GM23338 (cell line): ENCODE measurements around the gene TYK2. TPM values are rescaled to one million over a fixed set of nuclear protein-coding genes. Genes with fewer than 3 reads are reported as not detected.

ENCODE experiments used
- CREB1 ChIP-seq: fragments of 250-450 bp; sonication (Bioruptor Pico); IDR thresholded peaks from 2 replicates; pipeline ENCODE4 v1.5.0; 2020; ENCODE audit warnings: low read depth, mild to moderate bottlenecking, moderate library complexity
- EZH2 ChIP-seq: fragments of 200-600 bp; sonication (generic); IDR thresholded peaks from one replicate; pipeline ENCODE4 v1.8.0; 2017; ENCODE audit warnings: antibody characterized with exemption, mild to moderate bottlenecking, low read depth; ENCODE audit not compliant: unreplicated experiment
- NANOG ChIP-seq: IDR thresholded peaks from 2 replicates; pipeline ENCODE4 v1.6.1; 2016; ENCODE audit warnings: antibody characterized with exemption, borderline replicate concordance
- ZNF114 ChIP-seq: fragments of 250-450 bp; sonication (Bioruptor Pico); IDR thresholded peaks from 2 replicates; pipeline ENCODE4 v1.5.0; 2020; ENCODE audit warnings: mild to moderate bottlenecking, moderate library complexity
- ZNF462 ChIP-seq: fragments of 250-450 bp; sonication (Bioruptor Pico); IDR thresholded peaks from 2 replicates; pipeline ENCODE4 v1.5.0; 2020; ENCODE audit warnings: mild to moderate bottlenecking, moderate library complexity
- polyA plus RNA-seq: library from polyadenylated mRNA; unstranded; fragments of >200 nt; fragmentation: Nextera tagmentation; extraction: Ambion mirVana; gene quantifications from 2 replicates; pipeline ENCODE4 v1.2.1, GENCODE V29; 2016
- total RNA-seq: library from RNA; depleted of rRNA; stranded (reverse); fragments of >200 nt; shearing (Covaris generic); gene quantifications from 2 replicates; pipeline ENCODE4 v1.2.3, GENCODE V29; 2014
- TF ChIP-seq, protein P1 (sequence below): IDR thresholded peaks from 2 replicates; pipeline ENCODE4 v1.6.1; 2016; ENCODE audit warnings: antibody characterized with exemption
- TF ChIP-seq, protein P2 (sequence below), 2 experiments: fragments of 200-600 bp in 1 of 2; sonication (generic) in 1 of 2; conservative IDR thresholded peaks; 2 replicates each; pipeline versions ENCODE4 v1.5.1 to v1.6.1; 2016 to 2017; ENCODE audit warnings: antibody characterized with exemption in 2 of 2, low read depth in 2 of 2, mild to moderate bottlenecking in 2 of 2, moderate library complexity in 1 of 2

The TYK2 gene
- total and polyA plus RNA-seq, 2 experiments from 2014 or later, result 29.1 to 30.7 TPM

DNA sequence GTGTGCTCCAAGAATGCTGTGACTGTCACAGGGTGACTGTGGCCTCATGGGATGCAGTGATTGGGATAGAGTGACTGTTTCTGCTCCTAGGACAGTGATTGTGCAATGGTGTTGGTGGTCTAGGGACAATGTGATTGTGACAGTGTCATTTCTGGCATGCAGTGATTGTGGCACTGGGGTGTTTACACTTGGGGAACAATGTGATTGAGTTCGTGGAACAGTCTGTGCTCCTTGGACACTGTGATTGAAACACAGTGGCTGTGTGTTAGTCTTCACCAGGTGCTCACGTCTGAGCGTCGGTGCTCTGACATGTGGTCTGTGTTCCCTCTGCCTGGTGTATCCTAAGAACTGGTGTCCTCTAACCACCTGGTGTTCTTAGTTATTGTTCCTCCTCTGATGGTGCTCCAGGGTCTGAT, 41.7 kb upstream of the TYK2 start (continued):
- TF ChIP-seq ZNF462 (no peak), NANOG (no peak), ZNF114 (CRISPR knock-in tag) (no peak), EZH2 (no peak), CREB1 (CRISPR knock-in tag) (no peak)
- TF ChIP-seq, protein P1, sequence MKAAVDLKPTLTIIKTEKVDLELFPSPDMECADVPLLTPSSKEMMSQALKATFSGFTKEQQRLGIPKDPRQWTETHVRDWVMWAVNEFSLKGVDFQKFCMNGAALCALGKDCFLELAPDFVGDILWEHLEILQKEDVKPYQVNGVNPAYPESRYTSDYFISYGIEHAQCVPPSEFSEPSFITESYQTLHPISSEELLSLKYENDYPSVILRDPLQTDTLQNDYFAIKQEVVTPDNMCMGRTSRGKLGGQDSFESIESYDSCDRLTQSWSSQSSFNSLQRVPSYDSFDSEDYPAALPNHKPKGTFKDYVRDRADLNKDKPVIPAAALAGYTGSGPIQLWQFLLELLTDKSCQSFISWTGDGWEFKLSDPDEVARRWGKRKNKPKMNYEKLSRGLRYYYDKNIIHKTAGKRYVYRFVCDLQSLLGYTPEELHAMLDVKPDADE, result no peak
- TF ChIP-seq, protein P2, sequence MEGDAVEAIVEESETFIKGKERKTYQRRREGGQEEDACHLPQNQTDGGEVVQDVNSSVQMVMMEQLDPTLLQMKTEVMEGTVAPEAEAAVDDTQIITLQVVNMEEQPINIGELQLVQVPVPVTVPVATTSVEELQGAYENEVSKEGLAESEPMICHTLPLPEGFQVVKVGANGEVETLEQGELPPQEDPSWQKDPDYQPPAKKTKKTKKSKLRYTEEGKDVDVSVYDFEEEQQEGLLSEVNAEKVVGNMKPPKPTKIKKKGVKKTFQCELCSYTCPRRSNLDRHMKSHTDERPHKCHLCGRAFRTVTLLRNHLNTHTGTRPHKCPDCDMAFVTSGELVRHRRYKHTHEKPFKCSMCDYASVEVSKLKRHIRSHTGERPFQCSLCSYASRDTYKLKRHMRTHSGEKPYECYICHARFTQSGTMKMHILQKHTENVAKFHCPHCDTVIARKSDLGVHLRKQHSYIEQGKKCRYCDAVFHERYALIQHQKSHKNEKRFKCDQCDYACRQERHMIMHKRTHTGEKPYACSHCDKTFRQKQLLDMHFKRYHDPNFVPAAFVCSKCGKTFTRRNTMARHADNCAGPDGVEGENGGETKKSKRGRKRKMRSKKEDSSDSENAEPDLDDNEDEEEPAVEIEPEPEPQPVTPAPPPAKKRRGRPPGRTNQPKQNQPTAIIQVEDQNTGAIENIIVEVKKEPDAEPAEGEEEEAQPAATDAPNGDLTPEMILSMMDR (conservative IDR thresholded peaks at IDR 0.05; ENCODE audit: low read depth in 2 of 2), result no peak
